K562 (cell line): ENCODE results near the gene CACNA2D2. TPM values are rescaled to one million over a fixed set of nuclear protein-coding genes. Genes with fewer than 3 reads are reported as not detected.

Experiments
- CBX1 ChIP-seq: sonication (generic); IDR thresholded peaks from 2 replicates; pipeline ENCODE4 v1.6.1; 2016; ENCODE audit warnings: antibody characterized with exemption, low read depth, mild to moderate bottlenecking
- CGGBP1 ChIP-seq: fragments of 250-450 bp; sonication (Bioruptor Pico); IDR thresholded peaks from 2 replicates; pipeline ENCODE4 v1.9.0; 2021; ENCODE audit warnings: mild to moderate bottlenecking
- SRF ChIP-seq, 2 experiments: fragments of 250-450, 450-650 bp in 1 of 2; sonication (Bioruptor Pico) in 1 of 2; sonication (generic) in 1 of 2; formaldehyde crosslinking; IDR thresholded peaks; 2 replicates each; pipeline versions ENCODE4 v1.5.0 to v1.5.1; 2020 to 2022; ENCODE audit warnings: mild to moderate bottlenecking in 1 of 2, missing genetic modification reagents in 1 of 2
- STAT5A ChIP-seq: IDR thresholded peaks from 2 replicates; pipeline ENCODE4 v1.6.1; 2012; ENCODE audit warnings: low read length, inconsistent platforms, borderline replicate concordance
- U2AF2 ChIP-seq: fragments of 200-400 bp; formaldehyde crosslinking; optimal IDR thresholded peaks from 2 replicates; pipeline ENCODE3; 2017; ENCODE audit warnings: low read depth, mild to moderate bottlenecking, low read length
- ZNF347 ChIP-seq: fragments of 450-650 bp; formaldehyde crosslinking; IDR thresholded peaks from 2 replicates; pipeline ENCODE4 v1.4.0; 2020; ENCODE audit warnings: low read depth, mild to moderate bottlenecking, moderate library complexity
- polyA plus RNA-seq, 8 experiments: library from polyadenylated mRNA; depleted of rRNA in 4 of 8; stranded (reverse) in 5 of 8; unstranded in 3 of 8; fragments of >200 nt; fragmentation: Nextera tagmentation in 2 of 8; fragmentation: Illumina TruSeq in 1 of 8; extraction: Ambion mirVana in 2 of 8; extraction: Trizol in 1 of 8; gene quantifications; 2 replicates each; pipeline versions ENCODE4 v1.2.1 to v1.2.3, GENCODE V29; 2011 to 2014; ENCODE audit warnings: inconsistent platforms in 1 of 8, missing spikeins in 1 of 8
- total RNA-seq, 7 experiments: library from RNA; depleted of rRNA in 6 of 7; stranded (reverse); fragments of >200 nt in 6 of 7; fragmentation: Illumina TruSeq in 2 of 7; extraction: Trizol in 2 of 7; gene quantifications; 2 replicates each; pipeline versions ENCODE4 v1.2.1 to v1.2.3, GENCODE V29; 2011 to 2021; ENCODE audit warnings: low replicate concordance in 1 of 7
- TF ChIP-seq, protein P1 (sequence below): fragments of 450-650 bp; IDR thresholded peaks from 2 replicates; pipeline ENCODE4 v1.6.1; 2016; ENCODE audit warnings: mild to moderate bottlenecking, moderate library complexity

CACNA2D2 gene
- total and polyA plus RNA-seq, 9 of the 15 experiments (the other 6 are each of a cell fraction or from before 2014, with no cell fraction given), result 0.11 to 0.58 (median 0.36) TPM; not detected in 2

DNA sequence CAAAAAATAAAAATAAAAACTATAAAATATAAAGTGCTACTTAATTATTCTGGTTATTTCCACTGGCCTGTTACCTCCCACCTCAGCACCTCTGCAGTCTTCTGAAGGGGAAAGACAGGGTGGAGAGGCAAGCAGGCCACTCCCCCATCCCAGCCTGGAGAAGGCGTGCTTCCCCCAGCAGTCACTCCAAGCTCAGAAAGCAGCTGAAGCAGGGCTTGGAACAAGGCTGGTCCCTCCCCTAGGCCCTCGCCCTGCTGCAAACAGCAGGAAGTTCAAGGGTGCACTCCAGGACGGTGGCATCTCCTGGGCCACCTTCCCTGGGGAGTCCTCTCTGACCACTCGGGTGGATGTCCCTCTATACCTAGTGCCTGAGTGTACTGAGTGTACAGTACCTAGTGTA is 21.4 kb downstream of the CACNA2D2 start (continued):
- TF ChIP-seq SRF (CRISPR knock-in tag; IDR thresholded peaks at IDR 0.05), result no peak
- no peak for TF ChIP-seq STAT5A
- no peak for TF ChIP-seq CBX1
- TF ChIP-seq CGGBP1 (CRISPR knock-in tag), result no peak
- TF ChIP-seq, protein P1, sequence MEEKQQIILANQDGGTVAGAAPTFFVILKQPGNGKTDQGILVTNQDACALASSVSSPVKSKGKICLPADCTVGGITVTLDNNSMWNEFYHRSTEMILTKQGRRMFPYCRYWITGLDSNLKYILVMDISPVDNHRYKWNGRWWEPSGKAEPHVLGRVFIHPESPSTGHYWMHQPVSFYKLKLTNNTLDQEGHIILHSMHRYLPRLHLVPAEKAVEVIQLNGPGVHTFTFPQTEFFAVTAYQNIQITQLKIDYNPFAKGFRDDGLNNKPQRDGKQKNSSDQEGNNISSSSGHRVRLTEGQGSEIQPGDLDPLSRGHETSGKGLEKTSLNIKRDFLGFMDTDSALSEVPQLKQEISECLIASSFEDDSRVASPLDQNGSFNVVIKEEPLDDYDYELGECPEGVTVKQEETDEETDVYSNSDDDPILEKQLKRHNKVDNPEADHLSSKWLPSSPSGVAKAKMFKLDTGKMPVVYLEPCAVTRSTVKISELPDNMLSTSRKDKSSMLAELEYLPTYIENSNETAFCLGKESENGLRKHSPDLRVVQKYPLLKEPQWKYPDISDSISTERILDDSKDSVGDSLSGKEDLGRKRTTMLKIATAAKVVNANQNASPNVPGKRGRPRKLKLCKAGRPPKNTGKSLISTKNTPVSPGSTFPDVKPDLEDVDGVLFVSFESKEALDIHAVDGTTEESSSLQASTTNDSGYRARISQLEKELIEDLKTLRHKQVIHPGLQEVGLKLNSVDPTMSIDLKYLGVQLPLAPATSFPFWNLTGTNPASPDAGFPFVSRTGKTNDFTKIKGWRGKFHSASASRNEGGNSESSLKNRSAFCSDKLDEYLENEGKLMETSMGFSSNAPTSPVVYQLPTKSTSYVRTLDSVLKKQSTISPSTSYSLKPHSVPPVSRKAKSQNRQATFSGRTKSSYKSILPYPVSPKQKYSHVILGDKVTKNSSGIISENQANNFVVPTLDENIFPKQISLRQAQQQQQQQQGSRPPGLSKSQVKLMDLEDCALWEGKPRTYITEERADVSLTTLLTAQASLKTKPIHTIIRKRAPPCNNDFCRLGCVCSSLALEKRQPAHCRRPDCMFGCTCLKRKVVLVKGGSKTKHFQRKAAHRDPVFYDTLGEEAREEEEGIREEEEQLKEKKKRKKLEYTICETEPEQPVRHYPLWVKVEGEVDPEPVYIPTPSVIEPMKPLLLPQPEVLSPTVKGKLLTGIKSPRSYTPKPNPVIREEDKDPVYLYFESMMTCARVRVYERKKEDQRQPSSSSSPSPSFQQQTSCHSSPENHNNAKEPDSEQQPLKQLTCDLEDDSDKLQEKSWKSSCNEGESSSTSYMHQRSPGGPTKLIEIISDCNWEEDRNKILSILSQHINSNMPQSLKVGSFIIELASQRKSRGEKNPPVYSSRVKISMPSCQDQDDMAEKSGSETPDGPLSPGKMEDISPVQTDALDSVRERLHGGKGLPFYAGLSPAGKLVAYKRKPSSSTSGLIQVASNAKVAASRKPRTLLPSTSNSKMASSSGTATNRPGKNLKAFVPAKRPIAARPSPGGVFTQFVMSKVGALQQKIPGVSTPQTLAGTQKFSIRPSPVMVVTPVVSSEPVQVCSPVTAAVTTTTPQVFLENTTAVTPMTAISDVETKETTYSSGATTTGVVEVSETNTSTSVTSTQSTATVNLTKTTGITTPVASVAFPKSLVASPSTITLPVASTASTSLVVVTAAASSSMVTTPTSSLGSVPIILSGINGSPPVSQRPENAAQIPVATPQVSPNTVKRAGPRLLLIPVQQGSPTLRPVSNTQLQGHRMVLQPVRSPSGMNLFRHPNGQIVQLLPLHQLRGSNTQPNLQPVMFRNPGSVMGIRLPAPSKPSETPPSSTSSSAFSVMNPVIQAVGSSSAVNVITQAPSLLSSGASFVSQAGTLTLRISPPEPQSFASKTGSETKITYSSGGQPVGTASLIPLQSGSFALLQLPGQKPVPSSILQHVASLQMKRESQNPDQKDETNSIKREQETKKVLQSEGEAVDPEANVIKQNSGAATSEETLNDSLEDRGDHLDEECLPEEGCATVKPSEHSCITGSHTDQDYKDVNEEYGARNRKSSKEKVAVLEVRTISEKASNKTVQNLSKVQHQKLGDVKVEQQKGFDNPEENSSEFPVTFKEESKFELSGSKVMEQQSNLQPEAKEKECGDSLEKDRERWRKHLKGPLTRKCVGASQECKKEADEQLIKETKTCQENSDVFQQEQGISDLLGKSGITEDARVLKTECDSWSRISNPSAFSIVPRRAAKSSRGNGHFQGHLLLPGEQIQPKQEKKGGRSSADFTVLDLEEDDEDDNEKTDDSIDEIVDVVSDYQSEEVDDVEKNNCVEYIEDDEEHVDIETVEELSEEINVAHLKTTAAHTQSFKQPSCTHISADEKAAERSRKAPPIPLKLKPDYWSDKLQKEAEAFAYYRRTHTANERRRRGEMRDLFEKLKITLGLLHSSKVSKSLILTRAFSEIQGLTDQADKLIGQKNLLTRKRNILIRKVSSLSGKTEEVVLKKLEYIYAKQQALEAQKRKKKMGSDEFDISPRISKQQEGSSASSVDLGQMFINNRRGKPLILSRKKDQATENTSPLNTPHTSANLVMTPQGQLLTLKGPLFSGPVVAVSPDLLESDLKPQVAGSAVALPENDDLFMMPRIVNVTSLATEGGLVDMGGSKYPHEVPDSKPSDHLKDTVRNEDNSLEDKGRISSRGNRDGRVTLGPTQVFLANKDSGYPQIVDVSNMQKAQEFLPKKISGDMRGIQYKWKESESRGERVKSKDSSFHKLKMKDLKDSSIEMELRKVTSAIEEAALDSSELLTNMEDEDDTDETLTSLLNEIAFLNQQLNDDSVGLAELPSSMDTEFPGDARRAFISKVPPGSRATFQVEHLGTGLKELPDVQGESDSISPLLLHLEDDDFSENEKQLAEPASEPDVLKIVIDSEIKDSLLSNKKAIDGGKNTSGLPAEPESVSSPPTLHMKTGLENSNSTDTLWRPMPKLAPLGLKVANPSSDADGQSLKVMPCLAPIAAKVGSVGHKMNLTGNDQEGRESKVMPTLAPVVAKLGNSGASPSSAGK, result no peak
- no peak for TF ChIP-seq ZNF347
- no peak for TF ChIP-seq U2AF2
